GM23338 (cell line): ENCODE measurements around the gene SLC25A13.

ENCODE experiments used
- CREB1 ChIP-seq: fragments of 250-450 bp; sonication (Bioruptor Pico); IDR thresholded peaks from 2 replicates; pipeline ENCODE4 v1.5.0; 2020; ENCODE audit warnings: low read depth, mild to moderate bottlenecking, moderate library complexity
- EZH2 ChIP-seq: fragments of 200-600 bp; sonication (generic); IDR thresholded peaks from one replicate; pipeline ENCODE4 v1.8.0; 2017; ENCODE audit warnings: antibody characterized with exemption, mild to moderate bottlenecking, low read depth; ENCODE audit not compliant: unreplicated experiment
- POLR2AphosphoS5 ChIP-seq: IDR thresholded peaks from 2 replicates; pipeline ENCODE4 v1.6.1; 2016; ENCODE audit warnings: antibody characterized with exemption, low read depth
- TF ChIP-seq, protein P1 (sequence below), 2 experiments: fragments of 200-600 bp in 1 of 2; sonication (generic) in 1 of 2; conservative IDR thresholded peaks; 2 replicates each; pipeline versions ENCODE4 v1.5.1 to v1.6.1; 2016 to 2017; ENCODE audit warnings: antibody characterized with exemption in 2 of 2, low read depth in 2 of 2, mild to moderate bottlenecking in 2 of 2, moderate library complexity in 1 of 2
- TF ChIP-seq, protein P2 (sequence below): IDR thresholded peaks from 2 replicates; pipeline ENCODE4 v1.6.1; 2016; ENCODE audit warnings: antibody characterized with exemption
- TF ChIP-seq, protein P3 (sequence below): IDR thresholded peaks from one replicate; pipeline ENCODE4 v1.6.1; 2018; ENCODE audit warnings: antibody characterized with exemption; ENCODE audit not compliant: unreplicated experiment

DNA sequence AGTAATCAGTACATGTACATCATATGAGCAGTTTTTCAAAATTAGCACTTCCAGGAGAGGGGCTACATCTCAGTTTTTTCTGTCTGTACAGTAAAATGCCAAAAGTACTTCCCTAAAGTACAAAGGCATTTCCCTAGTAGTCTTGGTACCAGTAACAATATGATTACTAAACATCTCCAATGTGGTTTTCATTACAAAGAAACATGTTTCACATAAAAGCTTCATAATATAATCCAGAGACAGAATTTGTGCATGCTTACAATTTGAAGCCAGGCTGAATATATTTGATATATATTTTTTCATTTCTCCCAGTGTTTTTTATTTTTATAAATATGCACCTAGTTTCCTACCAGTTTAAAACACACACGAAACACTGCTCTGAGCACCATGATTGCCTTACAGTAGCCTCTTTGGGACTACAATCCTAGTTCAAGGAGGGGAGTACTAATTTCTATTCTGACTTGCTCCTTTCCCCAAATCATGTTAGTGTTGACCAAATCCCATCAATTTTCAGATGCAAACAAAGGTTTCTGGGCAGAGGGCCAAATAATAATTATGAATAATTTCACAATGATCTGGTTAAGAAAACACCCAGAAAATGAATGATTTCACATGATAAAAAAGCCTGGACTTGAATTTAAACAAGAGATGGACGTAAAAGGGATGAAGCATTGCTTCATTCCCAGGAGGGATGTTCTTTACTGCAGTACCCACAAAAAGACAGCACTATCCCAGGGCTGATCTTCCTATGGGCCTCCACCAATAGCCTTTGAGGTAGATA, 201.3 kb downstream of the SLC25A13 start:
- TF ChIP-seq CREB1 (CRISPR knock-in tag) (no peak), POLR2AphosphoS5 (no peak), EZH2 (no peak)
- TF ChIP-seq, protein P1, sequence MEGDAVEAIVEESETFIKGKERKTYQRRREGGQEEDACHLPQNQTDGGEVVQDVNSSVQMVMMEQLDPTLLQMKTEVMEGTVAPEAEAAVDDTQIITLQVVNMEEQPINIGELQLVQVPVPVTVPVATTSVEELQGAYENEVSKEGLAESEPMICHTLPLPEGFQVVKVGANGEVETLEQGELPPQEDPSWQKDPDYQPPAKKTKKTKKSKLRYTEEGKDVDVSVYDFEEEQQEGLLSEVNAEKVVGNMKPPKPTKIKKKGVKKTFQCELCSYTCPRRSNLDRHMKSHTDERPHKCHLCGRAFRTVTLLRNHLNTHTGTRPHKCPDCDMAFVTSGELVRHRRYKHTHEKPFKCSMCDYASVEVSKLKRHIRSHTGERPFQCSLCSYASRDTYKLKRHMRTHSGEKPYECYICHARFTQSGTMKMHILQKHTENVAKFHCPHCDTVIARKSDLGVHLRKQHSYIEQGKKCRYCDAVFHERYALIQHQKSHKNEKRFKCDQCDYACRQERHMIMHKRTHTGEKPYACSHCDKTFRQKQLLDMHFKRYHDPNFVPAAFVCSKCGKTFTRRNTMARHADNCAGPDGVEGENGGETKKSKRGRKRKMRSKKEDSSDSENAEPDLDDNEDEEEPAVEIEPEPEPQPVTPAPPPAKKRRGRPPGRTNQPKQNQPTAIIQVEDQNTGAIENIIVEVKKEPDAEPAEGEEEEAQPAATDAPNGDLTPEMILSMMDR (conservative IDR thresholded peaks at IDR 0.05; ENCODE audit: low read depth in 2 of 2) = no peak
- TF ChIP-seq, protein P2, sequence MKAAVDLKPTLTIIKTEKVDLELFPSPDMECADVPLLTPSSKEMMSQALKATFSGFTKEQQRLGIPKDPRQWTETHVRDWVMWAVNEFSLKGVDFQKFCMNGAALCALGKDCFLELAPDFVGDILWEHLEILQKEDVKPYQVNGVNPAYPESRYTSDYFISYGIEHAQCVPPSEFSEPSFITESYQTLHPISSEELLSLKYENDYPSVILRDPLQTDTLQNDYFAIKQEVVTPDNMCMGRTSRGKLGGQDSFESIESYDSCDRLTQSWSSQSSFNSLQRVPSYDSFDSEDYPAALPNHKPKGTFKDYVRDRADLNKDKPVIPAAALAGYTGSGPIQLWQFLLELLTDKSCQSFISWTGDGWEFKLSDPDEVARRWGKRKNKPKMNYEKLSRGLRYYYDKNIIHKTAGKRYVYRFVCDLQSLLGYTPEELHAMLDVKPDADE = no peak
- TF ChIP-seq, protein P3, sequence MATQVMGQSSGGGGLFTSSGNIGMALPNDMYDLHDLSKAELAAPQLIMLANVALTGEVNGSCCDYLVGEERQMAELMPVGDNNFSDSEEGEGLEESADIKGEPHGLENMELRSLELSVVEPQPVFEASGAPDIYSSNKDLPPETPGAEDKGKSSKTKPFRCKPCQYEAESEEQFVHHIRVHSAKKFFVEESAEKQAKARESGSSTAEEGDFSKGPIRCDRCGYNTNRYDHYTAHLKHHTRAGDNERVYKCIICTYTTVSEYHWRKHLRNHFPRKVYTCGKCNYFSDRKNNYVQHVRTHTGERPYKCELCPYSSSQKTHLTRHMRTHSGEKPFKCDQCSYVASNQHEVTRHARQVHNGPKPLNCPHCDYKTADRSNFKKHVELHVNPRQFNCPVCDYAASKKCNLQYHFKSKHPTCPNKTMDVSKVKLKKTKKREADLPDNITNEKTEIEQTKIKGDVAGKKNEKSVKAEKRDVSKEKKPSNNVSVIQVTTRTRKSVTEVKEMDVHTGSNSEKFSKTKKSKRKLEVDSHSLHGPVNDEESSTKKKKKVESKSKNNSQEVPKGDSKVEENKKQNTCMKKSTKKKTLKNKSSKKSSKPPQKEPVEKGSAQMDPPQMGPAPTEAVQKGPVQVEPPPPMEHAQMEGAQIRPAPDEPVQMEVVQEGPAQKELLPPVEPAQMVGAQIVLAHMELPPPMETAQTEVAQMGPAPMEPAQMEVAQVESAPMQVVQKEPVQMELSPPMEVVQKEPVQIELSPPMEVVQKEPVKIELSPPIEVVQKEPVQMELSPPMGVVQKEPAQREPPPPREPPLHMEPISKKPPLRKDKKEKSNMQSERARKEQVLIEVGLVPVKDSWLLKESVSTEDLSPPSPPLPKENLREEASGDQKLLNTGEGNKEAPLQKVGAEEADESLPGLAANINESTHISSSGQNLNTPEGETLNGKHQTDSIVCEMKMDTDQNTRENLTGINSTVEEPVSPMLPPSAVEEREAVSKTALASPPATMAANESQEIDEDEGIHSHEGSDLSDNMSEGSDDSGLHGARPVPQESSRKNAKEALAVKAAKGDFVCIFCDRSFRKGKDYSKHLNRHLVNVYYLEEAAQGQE = no peak
